ENCODE measurements around the gene PHF23.
"Not testable (repeated sequence)": the region's sequence is repeated elsewhere in the genome, so short reads cannot be mapped to it uniquely, and the experiment has no call there.

PHF23 gene

GRCh38 chr17:7249830-7250229, 10.6 kb upstream of the PHF23 start:
- DNase-seq (ENCODE audit: insufficient read length, low spot score) (no peak), FAIRE-seq (no peak)
- TF ChIP-seq CTCF (IDR thresholded peaks at IDR 0.05; ENCODE audit: insufficient read depth, missing control alignments) = no peak

- DNase-seq (ENCODE audit: insufficient read length, low spot score) (no peak), FAIRE-seq (no peak)
- no peak for TF ChIP-seq CTCF (IDR thresholded peaks at IDR 0.05; ENCODE audit: insufficient read depth, missing control alignments)
Observed at GRCh38 chr17:7249214-7249613, 10.0 kb upstream of the PHF23 start.

GRCh38 chr17:7248796-7249195, 9.5 kb upstream of the PHF23 start:
- DNase-seq (ENCODE audit: insufficient read length, low spot score) = no peak
- no peak for TF ChIP-seq CTCF (IDR thresholded peaks at IDR 0.05; ENCODE audit: insufficient read depth, missing control alignments)

GRCh38 chr17:7246779-7247178, 7.5 kb upstream of the PHF23 start:
- DNase-seq (ENCODE audit: insufficient read length, low spot score) (no peak), FAIRE-seq (no peak)
- TF ChIP-seq CTCF (IDR thresholded peaks at IDR 0.05; ENCODE audit: insufficient read depth, missing control alignments) = no peak

More at GRCh38 chr17:7248796-7249195, 9.5 kb upstream of the PHF23 start:
- no peak for FAIRE-seq

- DNase-seq (ENCODE audit: insufficient read length, low spot score); FAIRE-seq: not testable (repeated sequence)
Observed at GRCh38 chr17:7243838-7244237, 4.6 kb upstream of the PHF23 start.

GRCh38 chr17:7243453-7243729, 4.1 kb upstream of the PHF23 start:
- FAIRE-seq (no peak), DNase-seq (ENCODE audit: insufficient read length, low spot score) (no peak)
- no peak for TF ChIP-seq CTCF (IDR thresholded peaks at IDR 0.05; ENCODE audit: insufficient read depth, missing control alignments)

GRCh38 chr17:7242717-7243452, 3.6 kb upstream of the PHF23 start:
- DNase-seq (ENCODE audit: insufficient read length, low spot score) = peak; percentile 90
- TF ChIP-seq CTCF (IDR thresholded peaks at IDR 0.05; ENCODE audit: insufficient read depth, missing control alignments) = no peak
- FAIRE-seq = no peak
